ENCODE data around the gene MOBP. TPM values are rescaled to one million over a fixed set of nuclear protein-coding genes. Genes with fewer than 3 reads are reported as not detected.

The MOBP gene
- polyA plus RNA-seq, 1 donor (not counting 4 experiments of a cell fraction or from before 2014, with no cell fraction given), result not detected

DNA sequence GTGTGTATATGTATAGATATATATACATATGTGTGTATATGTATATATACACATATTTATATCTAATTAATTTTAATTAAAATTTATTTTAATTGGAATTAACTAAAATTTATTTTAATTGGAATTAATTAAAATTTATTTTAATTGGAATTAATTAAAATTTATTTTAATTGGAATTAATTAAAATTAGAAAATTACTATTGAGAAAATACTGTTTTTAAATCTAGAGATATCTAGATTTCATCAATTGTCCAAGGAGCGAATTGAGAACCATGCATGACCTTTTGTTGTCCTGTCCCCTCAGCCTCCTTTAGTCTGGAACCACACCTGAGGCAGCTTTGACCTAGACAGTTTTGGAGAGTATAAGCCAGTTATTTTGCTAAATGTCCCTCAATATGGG is 1.8 kb downstream of the MOBP start:
- H3K4me2 ChIP-seq (ENCODE audit: control insufficient read depth, extremely low read depth, insufficient read depth, low read depth, low read length), result no peak overlapping the region
- DNase-seq (ENCODE audit: low read depth, low spot score) (no peak), FAIRE-seq (no peak)
- H3K36me3 ChIP-seq (ENCODE audit: control insufficient read depth in 2 of 2, extremely low read depth in 1 of 2, insufficient read depth in 2 of 2, low read length in 2 of 2), result no peaks in the 10 kb centered on the region
- H2AFZ ChIP-seq (ENCODE audit: control insufficient read depth, low read length), result no peak overlapping the region
- H3K27me3 ChIP-seq (ENCODE audit: control insufficient read depth, extremely low read depth, insufficient read depth, low read length), result peaks cover 4% of the 10 kb centered on the region
- TF ChIP-seq EZH2 (IDR thresholded peaks at IDR 0.05; ENCODE audit: low read length), result no peak
- TF ChIP-seq, protein P1, sequence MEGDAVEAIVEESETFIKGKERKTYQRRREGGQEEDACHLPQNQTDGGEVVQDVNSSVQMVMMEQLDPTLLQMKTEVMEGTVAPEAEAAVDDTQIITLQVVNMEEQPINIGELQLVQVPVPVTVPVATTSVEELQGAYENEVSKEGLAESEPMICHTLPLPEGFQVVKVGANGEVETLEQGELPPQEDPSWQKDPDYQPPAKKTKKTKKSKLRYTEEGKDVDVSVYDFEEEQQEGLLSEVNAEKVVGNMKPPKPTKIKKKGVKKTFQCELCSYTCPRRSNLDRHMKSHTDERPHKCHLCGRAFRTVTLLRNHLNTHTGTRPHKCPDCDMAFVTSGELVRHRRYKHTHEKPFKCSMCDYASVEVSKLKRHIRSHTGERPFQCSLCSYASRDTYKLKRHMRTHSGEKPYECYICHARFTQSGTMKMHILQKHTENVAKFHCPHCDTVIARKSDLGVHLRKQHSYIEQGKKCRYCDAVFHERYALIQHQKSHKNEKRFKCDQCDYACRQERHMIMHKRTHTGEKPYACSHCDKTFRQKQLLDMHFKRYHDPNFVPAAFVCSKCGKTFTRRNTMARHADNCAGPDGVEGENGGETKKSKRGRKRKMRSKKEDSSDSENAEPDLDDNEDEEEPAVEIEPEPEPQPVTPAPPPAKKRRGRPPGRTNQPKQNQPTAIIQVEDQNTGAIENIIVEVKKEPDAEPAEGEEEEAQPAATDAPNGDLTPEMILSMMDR (optimal IDR thresholded peaks at IDR 0.05 in 1 of 3, IDR thresholded peaks at IDR 0.05 in 1 of 3, conservative IDR thresholded peaks at IDR 0.05 in 1 of 3; ENCODE audit: extremely low read depth in 1 of 3, insufficient read depth in 2 of 3, low read length in 3 of 3), result no peak
- no peak overlapping the region for H3K9ac ChIP-seq (ENCODE audit: control insufficient read depth, extremely low read depth, insufficient read depth, low read length)
- H3K9me1 ChIP-seq (ENCODE audit: control insufficient read depth, extremely low read depth, insufficient read depth, low read length), result no peaks in the 10 kb centered on the region
- no peaks in the 10 kb centered on the region for H3K4me1 ChIP-seq (ENCODE audit: control insufficient read depth, extremely low read depth, insufficient read depth, low read length)
- dilution Hi-C loops (cut with MboI; ENCODE audit: extremely low pct_ligation_motif_present, low sequenced_read_pairs), result no loop called here
- H3K4me3 ChIP-seq (ENCODE audit: control insufficient read depth in 2 of 3, extremely low read depth in 1 of 3, insufficient read depth in 2 of 3, low read depth in 1 of 3, low read length in 3 of 3), result no peak overlapping the region
- H3K27ac ChIP-seq (ENCODE audit: control insufficient read depth, insufficient read depth, low read length), result no peak overlapping the region
- no peaks in the 10 kb centered on the region for H3K9me3 ChIP-seq (ENCODE audit: control insufficient read depth, low read depth, low read length)
- no peaks in the 10 kb centered on the region for H4K20me1 ChIP-seq (ENCODE audit: control insufficient read depth, extremely low read depth, insufficient read depth, low read length)
- no peaks in the 10 kb centered on the region for H3K79me2 ChIP-seq (ENCODE audit: control insufficient read depth, insufficient read depth, low read length)

- Histone ChIP-seq H3K27me3 (ENCODE audit: control insufficient read depth, extremely low read depth, insufficient read depth, low read length) (peaks cover 4% of the 10 kb centered on the region), H3K4me3 (ENCODE audit: control insufficient read depth in 2 of 3, extremely low read depth in 1 of 3, insufficient read depth in 2 of 3, low read depth in 1 of 3, low read length in 3 of 3) (no peak overlapping the region), H3K79me2 (ENCODE audit: control insufficient read depth, insufficient read depth, low read length) (no peaks in the 10 kb centered on the region), H3K36me3 (ENCODE audit: control insufficient read depth in 2 of 2, extremely low read depth in 1 of 2, insufficient read depth in 2 of 2, low read length in 2 of 2) (no peaks in the 10 kb centered on the region), H3K4me2 (ENCODE audit: control insufficient read depth, extremely low read depth, insufficient read depth, low read depth, low read length) (no peak overlapping the region), H3K4me1 (ENCODE audit: control insufficient read depth, extremely low read depth, insufficient read depth, low read length) (no peaks in the 10 kb centered on the region), H4K20me1 (ENCODE audit: control insufficient read depth, extremely low read depth, insufficient read depth, low read length) (no peaks in the 10 kb centered on the region), H2AFZ (ENCODE audit: control insufficient read depth, low read length) (no peak overlapping the region), H3K9me3 (ENCODE audit: control insufficient read depth, low read depth, low read length) (no peaks in the 10 kb centered on the region), H3K9me1 (ENCODE audit: control insufficient read depth, extremely low read depth, insufficient read depth, low read length) (no peaks in the 10 kb centered on the region), H3K27ac (ENCODE audit: control insufficient read depth, insufficient read depth, low read length) (no peak overlapping the region), H3K9ac (ENCODE audit: control insufficient read depth, extremely low read depth, insufficient read depth, low read length) (no peak overlapping the region)
- TF ChIP-seq, protein P1 (optimal IDR thresholded peaks at IDR 0.05 in 1 of 3, IDR thresholded peaks at IDR 0.05 in 1 of 3, conservative IDR thresholded peaks at IDR 0.05 in 1 of 3; ENCODE audit: extremely low read depth in 1 of 3, insufficient read depth in 2 of 3, low read length in 3 of 3), result no peak
- TF ChIP-seq EZH2 (IDR thresholded peaks at IDR 0.05; ENCODE audit: low read length), result no peak
- DNase-seq (ENCODE audit: low read depth, low spot score), result no peak
- dilution Hi-C loops (cut with MboI; ENCODE audit: extremely low pct_ligation_motif_present, low sequenced_read_pairs), result no loop called here
- FAIRE-seq, result no peak
Measured at GRCh38 chr3:39469945-39470344, 2.5 kb downstream of the MOBP start.
